Measurements from ENCODE around the gene CDX2. TPM values are rescaled to one million over a fixed set of nuclear protein-coding genes. Genes with fewer than 3 reads are reported as not detected.
"Not testable (repeated sequence)": the region's sequence is repeated elsewhere in the genome, so short reads cannot be mapped to it uniquely, and the experiment has no call there.

The CDX2 gene
- total RNA-seq, 1 donor from 2014 or later, result not detected

DNA sequence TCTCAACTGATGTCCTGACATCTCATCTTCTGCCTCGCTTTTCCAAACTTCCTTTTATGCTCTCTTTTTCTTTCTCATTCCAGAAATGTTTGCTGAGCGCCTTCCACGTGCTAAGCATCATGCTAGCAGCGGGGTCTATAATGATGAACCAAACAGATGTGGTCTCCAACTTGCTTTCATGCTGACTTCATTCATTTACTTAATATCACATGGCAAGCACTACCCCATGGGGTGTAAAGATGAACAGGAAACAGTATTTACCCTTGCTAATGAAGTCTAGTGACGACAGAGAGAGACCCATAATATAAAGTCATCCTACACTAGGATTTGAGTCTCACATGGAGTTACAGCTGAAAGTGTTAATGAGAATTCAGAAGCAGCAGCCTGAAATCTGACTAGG, 40.9 kb upstream of the CDX2 start:
- Mint-ChIP-seq H3K27me3 (ENCODE audit: low read depth) (peaks cover 30% of the 10 kb centered on the region), H3K4me3 (ENCODE audit: unreplicated experiment) (no peak overlapping the region), H3K36me3 (ENCODE audit: low read depth) (no peaks in the 10 kb centered on the region), H3K4me1 (ENCODE audit: low read depth) (no peaks in the 10 kb centered on the region), H3K9me3 (ENCODE audit: low read depth) (no peaks in the 10 kb centered on the region), H3K27ac (ENCODE audit: unreplicated experiment) (no peak overlapping the region)
- TF ChIP-seq, protein P1, sequence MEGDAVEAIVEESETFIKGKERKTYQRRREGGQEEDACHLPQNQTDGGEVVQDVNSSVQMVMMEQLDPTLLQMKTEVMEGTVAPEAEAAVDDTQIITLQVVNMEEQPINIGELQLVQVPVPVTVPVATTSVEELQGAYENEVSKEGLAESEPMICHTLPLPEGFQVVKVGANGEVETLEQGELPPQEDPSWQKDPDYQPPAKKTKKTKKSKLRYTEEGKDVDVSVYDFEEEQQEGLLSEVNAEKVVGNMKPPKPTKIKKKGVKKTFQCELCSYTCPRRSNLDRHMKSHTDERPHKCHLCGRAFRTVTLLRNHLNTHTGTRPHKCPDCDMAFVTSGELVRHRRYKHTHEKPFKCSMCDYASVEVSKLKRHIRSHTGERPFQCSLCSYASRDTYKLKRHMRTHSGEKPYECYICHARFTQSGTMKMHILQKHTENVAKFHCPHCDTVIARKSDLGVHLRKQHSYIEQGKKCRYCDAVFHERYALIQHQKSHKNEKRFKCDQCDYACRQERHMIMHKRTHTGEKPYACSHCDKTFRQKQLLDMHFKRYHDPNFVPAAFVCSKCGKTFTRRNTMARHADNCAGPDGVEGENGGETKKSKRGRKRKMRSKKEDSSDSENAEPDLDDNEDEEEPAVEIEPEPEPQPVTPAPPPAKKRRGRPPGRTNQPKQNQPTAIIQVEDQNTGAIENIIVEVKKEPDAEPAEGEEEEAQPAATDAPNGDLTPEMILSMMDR (IDR thresholded peaks at IDR 0.05), result no peak
- DNase-seq (ENCODE audit: low spot score), result no peak

- not testable (repeated sequence) for H3K9me3 Mint-ChIP-seq (ENCODE audit: low read depth); H3K4me1 Mint-ChIP-seq (ENCODE audit: low read depth); H3K27ac Mint-ChIP-seq (ENCODE audit: unreplicated experiment); H3K36me3 Mint-ChIP-seq (ENCODE audit: low read depth); DNase-seq (ENCODE audit: low spot score); H3K4me3 Mint-ChIP-seq (ENCODE audit: unreplicated experiment)
- peaks cover 16% of the 10 kb centered on the region for H3K27me3 Mint-ChIP-seq (ENCODE audit: low read depth)
These were observed 35.9 kb upstream of the CDX2 start for GRCh38 chr13:28005016-28005415.

- Mint-ChIP-seq H3K9me3 (ENCODE audit: low read depth) (no peaks in the 10 kb centered on the region), H3K27me3 (ENCODE audit: low read depth) (peaks cover 8% of the 10 kb centered on the region), H3K36me3 (ENCODE audit: low read depth) (no peaks in the 10 kb centered on the region), H3K4me1 (ENCODE audit: low read depth) (peaks cover under 1% of the 10 kb centered on the region), H3K27ac (ENCODE audit: unreplicated experiment) (no peak overlapping the region), H3K4me3 (ENCODE audit: unreplicated experiment) (no peak overlapping the region)
- TF ChIP-seq, protein P1 (IDR thresholded peaks at IDR 0.05), result no peak
- DNase-seq (ENCODE audit: low spot score), result no peak
These were observed 34.0 kb upstream of the CDX2 start for GRCh38 chr13:28002886-28003698.

GRCh38 chr13:28001837-28002473, 32.8 kb upstream of the CDX2 start:
- peaks cover 5% of the 10 kb centered on the region for H3K4me1 Mint-ChIP-seq (ENCODE audit: low read depth)
- peaks cover 6% of the 10 kb centered on the region for H3K27me3 Mint-ChIP-seq (ENCODE audit: low read depth)
- H3K4me3 Mint-ChIP-seq (ENCODE audit: unreplicated experiment), result no peak overlapping the region
- no peaks in the 10 kb centered on the region for H3K9me3 Mint-ChIP-seq (ENCODE audit: low read depth)
- no peak overlapping the region for H3K27ac Mint-ChIP-seq (ENCODE audit: unreplicated experiment)
- no peak for DNase-seq (ENCODE audit: low spot score)
- TF ChIP-seq, protein P1 (IDR thresholded peaks at IDR 0.05), result no peak
- H3K36me3 Mint-ChIP-seq (ENCODE audit: low read depth), result no peaks in the 10 kb centered on the region

- TF ChIP-seq, protein P1 (IDR thresholded peaks at IDR 0.05), result no peak
- Mint-ChIP-seq H3K27me3 (ENCODE audit: low read depth) (peaks cover 6% of the 10 kb centered on the region), H3K4me1 (ENCODE audit: low read depth) (peaks cover 5% of the 10 kb centered on the region), H3K36me3 (ENCODE audit: low read depth) (no peaks in the 10 kb centered on the region), H3K4me3 (ENCODE audit: unreplicated experiment) (no peak overlapping the region), H3K27ac (ENCODE audit: unreplicated experiment) (no peak overlapping the region), H3K9me3 (ENCODE audit: low read depth) (no peaks in the 10 kb centered on the region)
- no peak for DNase-seq (ENCODE audit: low spot score)
These were observed 31.9 kb upstream of the CDX2 start for GRCh38 chr13:28001049-28001448.

All from chondrocyte (in vitro differentiated cells).